ENCODE results near the gene TMEM106C. TPM values are rescaled to one million over a fixed set of nuclear protein-coding genes. Genes with fewer than 3 reads are reported as not detected.
"Not testable (repeated sequence)": the region's sequence is repeated elsewhere in the genome, so short reads cannot be mapped to it uniquely, and the experiment has no call there.

The TMEM106C gene
- total and polyA plus RNA-seq, 5 donors from 2014 or later: 26.4 to 74.8 (median 66.0) TPM

DNA sequence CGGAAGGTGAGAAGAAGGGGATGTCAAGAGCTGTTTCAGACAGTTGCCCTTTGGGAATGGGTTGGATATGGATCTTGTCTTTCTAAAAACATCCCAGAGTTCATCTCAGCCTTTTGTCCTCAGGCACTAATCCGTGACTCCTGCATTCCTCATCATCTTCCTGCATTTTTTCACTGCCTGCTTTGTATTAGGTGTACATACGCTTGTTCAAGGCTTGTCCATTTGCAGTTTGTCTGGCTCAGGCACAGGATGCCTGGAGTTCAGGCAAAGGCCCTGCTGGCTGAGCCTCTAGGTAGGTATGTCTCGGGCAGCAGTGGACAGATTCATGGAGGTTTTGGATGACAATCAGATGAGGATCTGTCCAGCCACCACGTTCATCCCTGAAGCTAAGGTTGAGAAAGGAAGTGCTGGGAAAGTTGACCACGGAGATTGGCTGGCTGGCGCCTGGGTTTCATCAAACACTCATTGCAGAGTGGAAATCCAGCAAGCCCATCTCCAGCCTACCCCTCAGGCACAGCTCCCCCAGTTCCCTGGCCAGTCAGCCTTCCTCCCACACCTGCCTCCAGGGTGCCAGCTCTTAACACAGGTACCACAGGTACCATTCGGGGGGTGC, 12.4 kb upstream of the TMEM106C start:
- Histone ChIP-seq H3K4me3 (ENCODE audit: low read depth, low read length) (no peak overlapping the region), H3K27ac (ENCODE audit: insufficient read depth, low read length, poor library complexity, severe bottlenecking) (no peak overlapping the region), H3K36me3 (ENCODE audit: control insufficient read depth, insufficient read depth, low read length) (no peaks in the 10 kb centered on the region), H3K4me1 (ENCODE audit: control insufficient read depth, insufficient read depth, low read length, poor library complexity, severe bottlenecking) (no peaks in the 10 kb centered on the region), H3K9me3 (ENCODE audit: control insufficient read depth in 2 of 2, low read length in 2 of 2) (no peaks in the 10 kb centered on the region), H3K27me3 (ENCODE audit: control insufficient read depth, insufficient read depth, low read length) (no peaks in the 10 kb centered on the region)
- Mint-ChIP-seq H3K4me1 (no peaks in the 10 kb centered on the region), H3K27me3 (peaks cover 16% of the 10 kb centered on the region), H3K4me3 (no peak overlapping the region), H3K36me3 (no peaks in the 10 kb centered on the region), H3K9me3 (peaks cover 0 to 2% (median 0%) of the 10 kb centered on the region in 7 donors), H3K27ac (no peak overlapping the region)
- DNase-seq (no peak), ATAC-seq (ENCODE audit: low read depth in 2 of 2) (no peak)

DNA sequence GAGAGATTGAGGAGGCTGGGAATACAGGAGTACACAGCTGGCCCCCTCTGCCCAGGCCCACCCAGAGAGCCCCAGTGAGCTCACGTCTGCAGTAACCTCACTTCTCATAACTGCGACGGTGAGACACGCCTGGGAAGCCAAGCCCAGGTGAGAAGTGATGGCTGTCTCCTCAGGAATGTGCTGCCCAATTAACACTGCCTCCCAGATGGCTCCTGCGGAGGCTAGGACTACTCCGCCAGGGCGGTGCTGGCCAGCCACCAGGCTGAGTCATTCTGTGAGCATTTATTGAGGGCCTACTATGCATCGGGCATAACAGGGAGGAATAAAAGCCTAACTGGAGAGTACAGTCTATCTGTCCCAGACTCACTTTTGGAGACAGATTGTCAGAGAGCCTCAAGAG, 9.3 kb upstream of the TMEM106C start:
- Mint-ChIP-seq H3K36me3 (no peaks in the 10 kb centered on the region), H3K27ac (no peak overlapping the region), H3K4me1 (no peaks in the 10 kb centered on the region), H3K4me3 (no peak overlapping the region), H3K27me3 (peaks cover 24% of the 10 kb centered on the region), H3K9me3 (peaks cover 0 to 3% (median 0%) of the 10 kb centered on the region in 7 donors)
- H3K9me3 ChIP-seq (ENCODE audit: control insufficient read depth in 2 of 2, low read length in 2 of 2): no peaks in the 10 kb centered on the region
- H3K4me3 ChIP-seq (ENCODE audit: low read depth, low read length): no peak overlapping the region
- H3K4me1 ChIP-seq (ENCODE audit: control insufficient read depth, insufficient read depth, low read length, poor library complexity, severe bottlenecking): no peaks in the 10 kb centered on the region
- no peaks in the 10 kb centered on the region for H3K36me3 ChIP-seq (ENCODE audit: control insufficient read depth, insufficient read depth, low read length)
- H3K27me3 ChIP-seq (ENCODE audit: control insufficient read depth, insufficient read depth, low read length): no peaks in the 10 kb centered on the region
- ATAC-seq (ENCODE audit: low read depth in 2 of 2) (no peak), DNase-seq (no peak)
- H3K27ac ChIP-seq (ENCODE audit: insufficient read depth, low read length, poor library complexity, severe bottlenecking): no peak overlapping the region

DNA sequence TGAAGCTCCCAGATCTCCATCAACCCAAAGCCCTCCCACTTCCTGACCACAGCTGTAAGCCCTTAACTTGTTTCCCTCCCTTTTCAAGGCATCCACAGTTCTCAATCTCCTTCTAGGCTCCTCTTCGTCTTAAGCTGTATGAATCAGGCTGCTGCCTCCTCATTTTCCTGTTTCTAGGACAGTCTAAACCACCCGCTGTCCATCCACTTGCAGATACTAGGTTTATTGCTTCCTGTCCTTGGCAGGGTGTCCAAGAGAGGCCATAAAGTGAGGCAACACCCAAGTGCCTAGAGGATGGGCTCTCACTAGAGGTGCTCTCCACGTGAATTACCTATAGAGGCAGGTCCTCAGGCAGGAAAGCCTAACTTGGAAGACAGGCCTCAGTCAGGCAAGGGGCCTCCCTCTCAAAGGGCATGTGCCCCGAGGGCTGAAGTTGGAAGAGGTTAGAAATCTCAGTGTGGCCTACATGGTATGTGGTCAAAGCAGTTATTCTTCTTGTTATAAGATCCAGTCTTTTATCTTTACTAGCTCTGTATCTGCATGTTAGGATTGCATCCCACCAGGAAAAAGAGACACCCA, 8.8 kb upstream of the TMEM106C start:
- no peak for ATAC-seq (ENCODE audit: low read depth in 2 of 2)

DNA sequence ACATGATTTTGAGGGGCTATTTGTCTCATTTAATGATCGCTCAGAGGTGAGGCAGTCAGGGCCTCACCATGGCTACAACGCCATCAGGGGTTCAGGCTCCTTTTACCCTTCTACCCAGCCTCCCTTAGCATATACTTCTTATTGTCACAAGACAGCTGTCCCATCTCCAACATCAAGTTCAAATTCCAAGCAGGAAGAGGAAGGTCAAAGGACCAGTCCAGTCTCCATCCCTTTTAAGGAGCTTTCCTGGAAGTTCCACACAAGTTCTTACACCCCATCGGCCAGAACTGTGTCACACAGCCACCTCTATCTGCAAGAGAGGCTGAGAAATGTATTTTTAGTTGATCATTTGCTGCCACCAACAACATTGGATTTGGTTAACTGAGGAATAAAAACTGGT, 8.3 kb upstream of the TMEM106C start:
- ATAC-seq (ENCODE audit: low read depth in 2 of 2): no peak
- H3K27ac ChIP-seq (ENCODE audit: insufficient read depth, low read length, poor library complexity, severe bottlenecking): no peak overlapping the region
- H3K9me3 ChIP-seq (ENCODE audit: control insufficient read depth in 2 of 2, low read length in 2 of 2): no peaks in the 10 kb centered on the region
- Mint-ChIP-seq H3K9me3 (peaks cover 0 to 3% (median 2%) of the 10 kb centered on the region in 7 donors), H3K27ac (no peak overlapping the region), H3K4me3 (no peak overlapping the region), H3K27me3 (peaks cover 24% of the 10 kb centered on the region), H3K36me3 (no peaks in the 10 kb centered on the region), H3K4me1 (no peaks in the 10 kb centered on the region)
- no peak for DNase-seq
- no peak overlapping the region for H3K4me3 ChIP-seq (ENCODE audit: low read depth, low read length)
- no peaks in the 10 kb centered on the region for H3K36me3 ChIP-seq (ENCODE audit: control insufficient read depth, insufficient read depth, low read length)
- no peaks in the 10 kb centered on the region for H3K4me1 ChIP-seq (ENCODE audit: control insufficient read depth, insufficient read depth, low read length, poor library complexity, severe bottlenecking)
- peaks cover 1% of the 10 kb centered on the region for H3K27me3 ChIP-seq (ENCODE audit: control insufficient read depth, insufficient read depth, low read length)

More for the DNA sequence above, 8.8 kb upstream of the TMEM106C start:
- Mint-ChIP-seq H3K9me3 (peaks cover 0 to 3% (median 0%) of the 10 kb centered on the region in 7 donors), H3K27ac (no peak overlapping the region), H3K4me1 (no peaks in the 10 kb centered on the region), H3K4me3 (no peak overlapping the region), H3K27me3 (peaks cover 24% of the 10 kb centered on the region), H3K36me3 (no peaks in the 10 kb centered on the region)
- DNase-seq: no peak
- Histone ChIP-seq H3K4me1 (ENCODE audit: control insufficient read depth, insufficient read depth, low read length, poor library complexity, severe bottlenecking) (no peaks in the 10 kb centered on the region), H3K36me3 (ENCODE audit: control insufficient read depth, insufficient read depth, low read length) (no peaks in the 10 kb centered on the region), H3K27me3 (ENCODE audit: control insufficient read depth, insufficient read depth, low read length) (no peaks in the 10 kb centered on the region), H3K27ac (ENCODE audit: insufficient read depth, low read length, poor library complexity, severe bottlenecking) (no peak overlapping the region), H3K9me3 (ENCODE audit: control insufficient read depth in 2 of 2, low read length in 2 of 2) (no peaks in the 10 kb centered on the region), H3K4me3 (ENCODE audit: low read depth, low read length) (no peak overlapping the region)

DNA sequence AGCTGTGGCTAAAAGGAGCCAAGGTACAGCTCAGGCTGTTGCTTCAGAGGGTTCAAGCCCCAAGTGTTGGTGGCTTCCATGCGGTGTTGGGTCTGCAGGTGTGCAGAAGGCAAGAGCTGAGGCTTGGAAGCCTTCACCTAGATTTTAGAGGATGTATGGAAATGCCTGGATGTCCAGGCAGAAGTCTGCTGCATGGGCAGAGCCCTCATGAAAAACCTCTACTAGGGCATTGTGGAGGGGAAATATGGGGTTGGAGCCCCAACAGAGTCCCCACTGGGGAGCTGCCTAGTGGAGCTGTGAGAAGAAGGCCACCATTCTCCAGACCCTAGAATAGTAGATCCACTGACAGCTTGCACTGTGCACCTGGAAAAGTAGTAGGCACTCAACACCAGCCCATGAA, 5.7 kb upstream of the TMEM106C start:
- H3K36me3 ChIP-seq (ENCODE audit: control insufficient read depth, insufficient read depth, low read length); H3K27ac Mint-ChIP-seq; DNase-seq; H3K4me3 ChIP-seq (ENCODE audit: low read depth, low read length); H3K27ac ChIP-seq (ENCODE audit: insufficient read depth, low read length, poor library complexity, severe bottlenecking); H3K9me3 Mint-ChIP-seq; H3K4me1 ChIP-seq (ENCODE audit: control insufficient read depth, insufficient read depth, low read length, poor library complexity, severe bottlenecking); H3K36me3 Mint-ChIP-seq; H3K27me3 ChIP-seq (ENCODE audit: control insufficient read depth, insufficient read depth, low read length); H3K4me3 Mint-ChIP-seq; H3K4me1 Mint-ChIP-seq; H3K9me3 ChIP-seq (ENCODE audit: control insufficient read depth in 2 of 2, low read length in 2 of 2); ATAC-seq (ENCODE audit: low read depth in 2 of 2): not testable (repeated sequence)
- H3K27me3 Mint-ChIP-seq: peaks cover 23% of the 10 kb centered on the region

DNA sequence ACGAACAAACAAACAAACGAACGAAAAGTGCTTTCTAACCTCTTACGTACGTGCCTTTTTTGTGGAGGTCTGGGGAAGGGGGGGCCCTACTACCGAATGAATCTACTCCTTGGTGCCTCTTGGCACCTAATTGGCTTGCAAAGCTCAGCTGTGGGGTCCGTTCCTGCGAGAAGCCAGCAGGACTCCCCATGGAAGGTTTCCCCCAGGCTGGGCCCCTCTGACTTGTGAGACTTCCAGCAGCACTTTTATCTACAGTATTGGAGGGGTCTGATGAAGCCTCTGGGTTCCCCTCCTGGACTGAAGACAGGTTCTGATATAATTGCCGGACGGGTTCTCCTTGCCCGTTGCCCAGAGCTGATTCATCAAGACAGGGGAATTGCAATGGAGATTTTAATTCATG, 1.2 kb upstream of the TMEM106C start:
- H3K36me3 Mint-ChIP-seq: no peaks in the 10 kb centered on the region
- peak overlapping the region; percentile 38 to 98 (median 84) for H3K4me3 Mint-ChIP-seq
- peaks cover 16% of the 10 kb centered on the region for H3K4me1 ChIP-seq (ENCODE audit: control insufficient read depth, insufficient read depth, low read length, poor library complexity, severe bottlenecking)
- peaks cover 0 to 3% (median 1%) of the 10 kb centered on the region in 7 donors for H3K9me3 Mint-ChIP-seq
- H3K4me1 Mint-ChIP-seq: peaks cover 15 to 40% (median 33%) of the 10 kb centered on the region in 4 donors
- H3K36me3 ChIP-seq (ENCODE audit: control insufficient read depth, insufficient read depth, low read length): peaks cover 10% of the 10 kb centered on the region
- peaks cover 16% of the 10 kb centered on the region for H3K27me3 Mint-ChIP-seq
- no peak overlapping the region for H3K27ac Mint-ChIP-seq
- H3K9me3 ChIP-seq (ENCODE audit: control insufficient read depth in 2 of 2, low read length in 2 of 2): no peaks in the 10 kb centered on the region
- no peak overlapping the region for H3K4me3 ChIP-seq (ENCODE audit: low read depth, low read length)
- H3K27me3 ChIP-seq (ENCODE audit: control insufficient read depth, insufficient read depth, low read length): peaks cover 2% of the 10 kb centered on the region
- no peak overlapping the region for H3K27ac ChIP-seq (ENCODE audit: insufficient read depth, low read length, poor library complexity, severe bottlenecking)
- ATAC-seq (ENCODE audit: low read depth in 2 of 2): no peak
- no peak for DNase-seq

DNA sequence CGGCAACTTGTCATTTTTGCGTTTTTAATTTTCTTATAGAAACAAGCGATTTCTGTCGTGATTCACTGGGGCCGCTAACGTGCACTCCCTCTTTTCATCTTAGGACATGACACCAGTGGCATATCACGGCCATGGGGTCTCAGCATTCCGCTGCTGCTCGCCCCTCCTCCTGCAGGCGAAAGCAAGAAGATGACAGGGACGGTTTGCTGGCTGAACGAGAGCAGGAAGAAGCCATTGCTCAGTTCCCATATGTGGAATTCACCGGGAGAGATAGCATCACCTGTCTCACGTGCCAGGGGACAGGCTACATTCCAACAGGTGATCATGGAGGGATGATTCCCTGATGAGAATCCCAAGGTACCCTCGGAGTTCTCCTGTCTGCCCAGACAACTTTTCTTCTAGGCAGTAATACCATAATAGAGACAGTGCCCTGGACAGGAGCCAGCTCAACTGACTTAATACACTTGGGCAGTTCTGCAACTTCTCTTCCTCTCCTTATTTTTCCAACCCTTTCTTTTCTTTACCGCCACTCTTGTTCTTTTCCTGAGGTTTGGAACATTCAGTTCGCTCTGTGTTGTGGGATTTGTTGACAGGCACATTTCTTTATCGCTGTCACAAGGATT, 821 bp downstream of the TMEM106C start:
- ATAC-seq (ENCODE audit: low read depth in 2 of 2) (no peak), DNase-seq (peak in 2 of 3 donors; percentile 11 to 30)
- Mint-ChIP-seq H3K27me3 (peaks cover 16% of the 10 kb centered on the region), H3K9me3 (peaks cover 0 to 3% (median 0%) of the 10 kb centered on the region in 7 donors), H3K4me1 (peaks cover 15 to 40% (median 34%) of the 10 kb centered on the region in 4 donors), H3K27ac (peak overlapping the region; percentile 1 to 98 (median 97)), H3K36me3 (peaks cover 8% of the 10 kb centered on the region), H3K4me3 (peak overlapping the region; percentile 96 to 98 (median 98))
- Histone ChIP-seq H3K4me3 (ENCODE audit: low read depth, low read length) (peak overlapping the region; percentile 81), H3K9me3 (ENCODE audit: control insufficient read depth in 2 of 2, low read length in 2 of 2) (no peaks in the 10 kb centered on the region), H3K27ac (ENCODE audit: insufficient read depth, low read length, poor library complexity, severe bottlenecking) (no peak overlapping the region), H3K4me1 (ENCODE audit: control insufficient read depth, insufficient read depth, low read length, poor library complexity, severe bottlenecking) (peaks cover 16% of the 10 kb centered on the region), H3K27me3 (ENCODE audit: control insufficient read depth, insufficient read depth, low read length) (peaks cover 2% of the 10 kb centered on the region), H3K36me3 (ENCODE audit: control insufficient read depth, insufficient read depth, low read length) (peaks cover 12% of the 10 kb centered on the region)
